B cell (primary cell): ENCODE data around the gene ZNF445. TPM values are rescaled to one million over a fixed set of nuclear protein-coding genes. Genes with fewer than 3 reads are reported as not detected.

Experiments used
- ATAC-seq: fragments of 200-7000 bp; cut with Tn5 transposase; one replicate; pipeline ENCODE4 v1.10.0; 2021; ENCODE audit warnings: low read depth, mild to moderate bottlenecking, moderate number of reproducible peaks, moderate library complexity
- CTCF ChIA-PET: fragments of 350-600 bp; sonication (Branson Sonifier 250); formaldehyde crosslinking; loops from one replicate; lab custom pipeline; 2021; ENCODE audit warnings: antibody characterized with exemption, inconsistent platforms; lab: Charles Lee
- POLR2A ChIA-PET: fragments of 350-600 bp; sonication (Branson Sonifier 250); formaldehyde crosslinking; loops from one replicate; lab custom pipeline; 2021; ENCODE audit warnings: antibody characterized with exemption; lab: Charles Lee
- DNase-seq: peaks from one replicate; pipeline ENCODE4 v3.0.0; 2013
- H2AFZ ChIP-seq: 2 replicates; pipeline ENCODE4 v1.6.1; 2012; ENCODE audit warnings: mild to moderate bottlenecking, low read depth, low read length; ENCODE audit not compliant: insufficient read depth, poor library complexity, severe bottlenecking
- H3K27ac ChIP-seq, 2 donors: 1 replicate in 1 of 2; 2 replicates in 1 of 2; pipeline ENCODE4 v1.5.1; 2012 to 2013; ENCODE audit warnings: low read length in 2 of 2, mild to moderate bottlenecking in 2 of 2, moderate library complexity in 1 of 2
- H3K27me3 ChIP-seq, 4 experiments: fragments of 200-600 bp in 1 of 4; sonication (generic) in 1 of 4; replicated peaks in 1 of 4; 1 replicate in 2 of 4; 2 replicates in 2 of 4; pipeline versions ENCODE4 v1.6.1 to v1.7.0; 2013 to 2016; ENCODE audit warnings: low read length in 3 of 4, mild to moderate bottlenecking in 2 of 4, mixed read lengths in 1 of 4, moderate library complexity in 1 of 4; ENCODE audit not compliant: insufficient read depth in 4 of 4, control insufficient read depth in 3 of 4; ENCODE audit errors: control extremely low read depth in 1 of 4
- H3K36me3 ChIP-seq, 2 experiments: replicated peaks in 1 of 2; 1 replicate in 1 of 2; 2 replicates in 1 of 2; pipeline versions ENCODE4 v1.6.1 to v1.7.1; 2013; ENCODE audit warnings: low read length in 1 of 2; ENCODE audit not compliant: insufficient read depth in 2 of 2, control insufficient read depth in 1 of 2; ENCODE audit errors: control extremely low read depth in 1 of 2, extremely low read depth in 1 of 2
- H3K4me1 ChIP-seq, 2 donors: fragments of 200-600 bp in 1 of 2; sonication (generic) in 1 of 2; 1 replicate in 1 of 2; 2 replicates in 1 of 2; pipeline versions ENCODE4 v1.5.1 to v1.6.1; 2013 to 2017; ENCODE audit warnings: low read length in 2 of 2; ENCODE audit not compliant: control insufficient read depth in 2 of 2, insufficient read depth in 2 of 2
- H3K4me2 ChIP-seq: replicated peaks from 2 replicates; pipeline ENCODE3; 2012; ENCODE audit warnings: mild to moderate bottlenecking, low read depth, low read length; ENCODE audit not compliant: poor library complexity, severe bottlenecking
- H3K4me3 ChIP-seq, 5 experiments: fragments of 200-600 bp in 1 of 5; sonication (generic) in 1 of 5; 1 replicate in 3 of 5; 2 replicates in 2 of 5; pipeline versions ENCODE4 v1.5.1 to v1.7.0; 2011 to 2016; ENCODE audit warnings: low read length in 4 of 5, mild to moderate bottlenecking in 4 of 5, low read depth in 2 of 5, control low read depth in 1 of 5, moderate library complexity in 1 of 5; ENCODE audit not compliant: insufficient read depth in 1 of 5; ENCODE audit errors: control extremely low read depth in 1 of 5, extremely low read depth in 1 of 5
- H3K79me2 ChIP-seq: fragments of 200-600 bp; sonication (generic); one replicate; pipeline ENCODE4 v1.6.0; 2016; ENCODE audit warnings: low read length; ENCODE audit not compliant: control insufficient read depth, insufficient read depth
- H3K9ac ChIP-seq: fragments of 200-600 bp; sonication (generic); 2 replicates; pipeline ENCODE4 v1.6.1; 2017; ENCODE audit warnings: mild to moderate bottlenecking, low read length, moderate library complexity
- H3K9me3 ChIP-seq, 3 donors: one replicate each; pipeline versions ENCODE4 v1.6.1 to v1.7.1; 2013; ENCODE audit warnings: low read length in 2 of 3; ENCODE audit not compliant: control insufficient read depth in 2 of 3, insufficient read depth in 1 of 3; ENCODE audit errors: control extremely low read depth in 1 of 3
- H4K20me1 ChIP-seq: 2 replicates; pipeline ENCODE4 v1.6.0; 2012; ENCODE audit warnings: mild to moderate bottlenecking, low read length; ENCODE audit not compliant: insufficient read depth, control insufficient read depth, poor library complexity, severe bottlenecking
- H3K27ac Mint-ChIP-seq: one replicate; pipeline ENCODE4 v1.8.0; 2021; ENCODE audit warnings: mixed read lengths
- H3K27me3 Mint-ChIP-seq: one replicate; pipeline ENCODE4 v1.8.0; 2021; ENCODE audit warnings: mixed read lengths
- H3K4me1 Mint-ChIP-seq: one replicate; pipeline ENCODE4 v1.8.0; 2021; ENCODE audit warnings: mixed read lengths
- H3K4me3 Mint-ChIP-seq: one replicate; pipeline ENCODE4 v1.8.0; 2021; ENCODE audit warnings: mixed read lengths
- H3K9me3 Mint-ChIP-seq: one replicate; pipeline ENCODE4 v1.8.0; 2022; ENCODE audit warnings: mixed read lengths; ENCODE audit not compliant: insufficient read depth
- EZH2 ChIP-seq: IDR thresholded peaks from 2 replicates; pipeline ENCODE4 v1.6.1; 2012; ENCODE audit warnings: borderline replicate concordance, low read depth, mild to moderate bottlenecking, moderate library complexity, low read length; ENCODE audit not compliant: insufficient read depth, poor library complexity, severe bottlenecking
- WGBS: methylation state at CpG from one replicate; pipeline ENCODE4 v1.1.5; 2013; ENCODE audit warnings: missing lambda C conversion rate; ENCODE audit not compliant: insufficient coverage; 5-methylcytosine and 5-hydroxymethylcytosine counted together
- intact Hi-C: fragments of 100-400 bp; cut with micrococcal nuclease; formaldehyde crosslinking; loops from one replicate; pipeline ENCODE4 v1.10.0; 2022
- polyA plus RNA-seq: library from polyadenylated mRNA; depleted of rRNA; stranded (reverse); fragments of >200 nt; gene quantifications from 2 replicates; pipeline ENCODE4 v1.2.3, GENCODE V29; 2012
- total RNA-seq, 2 donors: library from RNA; stranded (reverse); fragments of 120-200 nt in 1 of 2; gene quantifications; 1 replicate in 1 of 2; 2 replicates in 1 of 2; pipeline versions ENCODE4 v1.2.3 to v1.2.4, GENCODE V29; 2013 to 2022
- TF ChIP-seq, protein P1 (sequence below): fragments of 200-600 bp; IDR thresholded peaks from one replicate; pipeline ENCODE4 v1.8.0; 2022; ENCODE audit warnings: antibody characterized with exemption, mild to moderate bottlenecking

ZNF445 gene
- total and polyA plus RNA-seq, 2 donors (not counting 1 experiment from before 2014, with no cell fraction given) = 2.6 to 29.7 TPM

DNA sequence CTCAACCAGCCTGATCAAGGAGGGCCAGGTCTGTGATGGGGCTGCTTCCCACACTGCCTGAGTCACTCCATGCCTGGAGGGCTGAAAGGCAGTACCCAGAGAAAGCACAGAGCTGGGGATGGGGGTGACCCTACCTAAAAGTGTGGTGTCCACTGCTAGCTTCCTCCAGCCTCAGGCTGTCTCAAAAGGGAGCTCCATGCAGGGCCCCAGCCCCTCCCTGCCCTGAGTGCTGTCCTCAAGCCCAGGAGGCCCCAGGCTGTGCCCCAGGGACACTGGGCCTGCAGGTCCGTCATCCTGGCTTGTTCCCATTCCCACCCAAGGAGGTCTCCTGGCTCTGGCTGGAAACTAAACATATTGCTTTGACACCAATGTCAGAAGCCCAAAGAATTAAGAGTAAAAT, 56.8 kb downstream of the ZNF445 start:
- Mint-ChIP-seq H3K27ac (no peak overlapping the region), H3K27me3 (no peaks in the 10 kb centered on the region), H3K4me3 (no peak overlapping the region), H3K9me3 (no peaks in the 10 kb centered on the region), H3K4me1 (no peaks in the 10 kb centered on the region)
- Histone ChIP-seq H3K79me2 (no peaks in the 10 kb centered on the region), H3K4me2 (no peak overlapping the region), H3K27ac (no peak overlapping the region), H4K20me1 (no peaks in the 10 kb centered on the region), H3K4me1 (no peaks in the 10 kb centered on the region), H3K9ac (no peak overlapping the region), H3K9me3 (peaks cover 0 to 8% (median 0%) of the 10 kb centered on the region in 3 donors), H3K36me3 (no peaks in the 10 kb centered on the region), H3K27me3 (no peaks in the 10 kb centered on the region), H3K4me3 (no peak overlapping the region), H2AFZ (no peak overlapping the region)
- ATAC-seq = no peak
- POLR2A ChIA-PET = no interaction called here
- CTCF ChIA-PET = no interaction called here
- intact Hi-C loops = no loop called here
- 100% methylated on average over 1 of the region's 1 CpG for WGBS
- DNase-seq = no peak
- TF ChIP-seq, protein P1, sequence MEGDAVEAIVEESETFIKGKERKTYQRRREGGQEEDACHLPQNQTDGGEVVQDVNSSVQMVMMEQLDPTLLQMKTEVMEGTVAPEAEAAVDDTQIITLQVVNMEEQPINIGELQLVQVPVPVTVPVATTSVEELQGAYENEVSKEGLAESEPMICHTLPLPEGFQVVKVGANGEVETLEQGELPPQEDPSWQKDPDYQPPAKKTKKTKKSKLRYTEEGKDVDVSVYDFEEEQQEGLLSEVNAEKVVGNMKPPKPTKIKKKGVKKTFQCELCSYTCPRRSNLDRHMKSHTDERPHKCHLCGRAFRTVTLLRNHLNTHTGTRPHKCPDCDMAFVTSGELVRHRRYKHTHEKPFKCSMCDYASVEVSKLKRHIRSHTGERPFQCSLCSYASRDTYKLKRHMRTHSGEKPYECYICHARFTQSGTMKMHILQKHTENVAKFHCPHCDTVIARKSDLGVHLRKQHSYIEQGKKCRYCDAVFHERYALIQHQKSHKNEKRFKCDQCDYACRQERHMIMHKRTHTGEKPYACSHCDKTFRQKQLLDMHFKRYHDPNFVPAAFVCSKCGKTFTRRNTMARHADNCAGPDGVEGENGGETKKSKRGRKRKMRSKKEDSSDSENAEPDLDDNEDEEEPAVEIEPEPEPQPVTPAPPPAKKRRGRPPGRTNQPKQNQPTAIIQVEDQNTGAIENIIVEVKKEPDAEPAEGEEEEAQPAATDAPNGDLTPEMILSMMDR = no peak
- TF ChIP-seq EZH2 = no peak

- DNase-seq (no peak), ATAC-seq (no peak)
- H3K27ac ChIP-seq = no peak overlapping the region
- H3K4me2 ChIP-seq = no peak overlapping the region
- H3K4me1 ChIP-seq = no peaks in the 10 kb centered on the region
- no peak overlapping the region for H3K4me3 Mint-ChIP-seq
- no peaks in the 10 kb centered on the region for H3K36me3 ChIP-seq
- no peak overlapping the region for H3K27ac Mint-ChIP-seq
- 86% methylated on average over 14 of the region's 14 CpGs for WGBS
- H3K27me3 Mint-ChIP-seq = no peaks in the 10 kb centered on the region
- ChIA-PET CTCF (no interaction called here), POLR2A (no interaction called here)
- no peaks in the 10 kb centered on the region for H4K20me1 ChIP-seq
- peaks cover 0 to 8% (median 0%) of the 10 kb centered on the region in 3 donors for H3K9me3 ChIP-seq
- no peaks in the 10 kb centered on the region for H3K27me3 ChIP-seq
- intact Hi-C loops = no loop called here
- H3K4me1 Mint-ChIP-seq = no peaks in the 10 kb centered on the region
- H3K9ac ChIP-seq = no peak overlapping the region
- H3K79me2 ChIP-seq = no peaks in the 10 kb centered on the region
- H3K9me3 Mint-ChIP-seq = no peaks in the 10 kb centered on the region
- H2AFZ ChIP-seq = no peak overlapping the region
- TF ChIP-seq, protein P1 = no peak
- no peak for TF ChIP-seq EZH2
- no peak overlapping the region for H3K4me3 ChIP-seq
Observed at GRCh38 chr3:44419923-44420650, 57.4 kb downstream of the ZNF445 start.
